Measurements from ENCODE around the gene FAM193B.

FAM193B gene

DNA sequence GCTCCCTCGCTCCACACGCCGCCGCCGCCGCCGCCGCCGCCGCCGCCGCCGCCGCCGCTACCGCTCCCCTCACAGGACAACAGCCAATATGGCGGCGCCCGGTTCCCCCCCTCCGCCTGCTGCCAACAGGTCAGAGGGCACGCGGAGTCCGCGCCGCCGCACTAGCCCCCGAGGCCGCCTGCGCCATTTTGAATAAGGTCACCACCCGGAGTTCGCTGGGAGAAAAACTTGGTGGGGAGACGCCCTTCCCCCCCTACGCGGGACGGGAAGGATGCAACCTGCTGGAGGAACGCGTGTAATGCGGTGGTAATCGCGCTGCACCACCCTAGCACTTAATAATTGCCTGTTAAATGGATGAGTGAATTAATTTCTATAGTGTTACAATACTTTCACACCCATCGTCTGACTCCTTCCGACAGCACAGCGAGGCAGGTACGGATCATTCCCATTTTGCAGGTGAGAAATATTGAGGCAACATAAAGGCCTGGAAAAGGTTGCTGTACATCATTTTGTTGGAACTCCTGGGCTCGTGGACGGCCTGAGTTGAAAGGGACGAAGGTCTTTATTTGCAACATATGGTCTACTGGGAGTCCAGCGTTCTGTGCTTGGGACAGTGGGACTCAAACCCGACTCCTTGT is at the start of gene FAM193B:
Gene FAM193B (minus strand): TSS at position 90 of the 638 bp plus-strand sequence. CDS start 105 bp downstream, outside the sequence.
- DNase-seq: peak; percentile 94

GRCh38 chr5:177604116-177604521 is 49.8 kb upstream of the FAM193B start:
- DNase-seq: no peak

GRCh38 chr5:177603631-177604030 is 49.3 kb upstream of the FAM193B start:
- no peak for DNase-seq

DNA sequence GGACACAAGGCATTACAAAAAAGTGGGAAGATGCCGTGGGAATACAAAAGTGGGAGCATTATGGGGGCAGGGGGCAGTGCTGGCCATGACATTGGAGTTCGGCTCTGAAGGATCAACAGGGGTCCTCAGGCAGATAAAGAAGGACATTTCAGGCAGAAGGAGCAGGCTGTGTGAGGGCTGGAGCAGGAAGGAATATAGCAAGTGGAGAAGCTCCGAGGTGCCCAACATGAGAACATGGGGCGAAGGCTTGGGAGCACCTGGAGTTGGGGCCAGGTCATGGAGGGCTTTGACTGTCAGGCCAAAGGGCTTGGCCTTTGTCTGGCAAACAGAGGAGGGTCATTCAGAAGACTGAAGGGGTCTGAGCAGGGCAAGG is 48.1 kb upstream of the FAM193B start:
- no peak for DNase-seq

GRCh38 chr5:177601577-177602457 is 47.5 kb upstream of the FAM193B start:
- DNase-seq: no peak

DNA sequence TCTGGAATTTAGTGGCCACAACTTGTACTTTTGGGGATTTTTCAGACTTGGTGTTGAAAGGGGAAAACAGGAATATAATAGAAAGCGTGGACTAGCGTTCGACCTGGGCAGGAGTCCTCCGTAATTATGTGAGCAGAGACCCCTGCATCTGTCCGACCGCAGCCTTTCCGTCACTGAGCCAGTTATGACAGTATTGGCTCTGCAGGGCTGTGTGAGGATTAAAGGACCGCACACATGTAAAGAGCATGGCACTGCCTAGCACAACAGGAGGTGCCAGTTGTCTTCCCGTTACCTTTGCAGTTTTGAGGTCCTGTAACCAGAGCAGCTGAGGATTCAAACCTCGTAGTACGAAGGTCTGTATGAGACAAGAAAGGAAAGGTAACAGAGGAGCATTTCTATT is 46.8 kb upstream of the FAM193B start:
- DNase-seq: no peak

DNA sequence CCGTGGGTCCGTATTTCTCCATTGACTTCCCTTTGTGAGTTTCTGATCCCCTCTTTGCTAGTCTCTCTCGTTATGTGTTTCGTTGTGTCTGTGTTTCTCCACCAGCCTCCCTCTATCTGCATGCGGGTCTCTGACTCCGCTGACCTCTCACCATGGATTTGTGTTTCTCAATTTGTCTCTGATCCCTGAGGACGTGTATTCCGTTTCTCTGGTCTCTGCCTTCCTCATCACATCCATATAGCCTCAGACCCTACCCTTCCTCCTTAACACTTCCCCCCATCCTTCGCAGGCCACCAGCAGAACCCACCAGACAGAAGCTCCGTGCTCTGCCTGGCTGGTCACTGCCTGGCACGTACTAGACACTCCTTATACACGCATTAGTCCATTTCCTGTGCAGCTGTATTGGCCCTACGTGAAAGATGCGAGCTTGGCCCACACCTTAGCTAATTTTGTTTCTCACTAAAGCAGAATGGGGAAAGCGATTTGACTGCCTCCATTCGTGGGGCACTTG is 46.2 kb upstream of the FAM193B start:
- no peak for DNase-seq

DNA sequence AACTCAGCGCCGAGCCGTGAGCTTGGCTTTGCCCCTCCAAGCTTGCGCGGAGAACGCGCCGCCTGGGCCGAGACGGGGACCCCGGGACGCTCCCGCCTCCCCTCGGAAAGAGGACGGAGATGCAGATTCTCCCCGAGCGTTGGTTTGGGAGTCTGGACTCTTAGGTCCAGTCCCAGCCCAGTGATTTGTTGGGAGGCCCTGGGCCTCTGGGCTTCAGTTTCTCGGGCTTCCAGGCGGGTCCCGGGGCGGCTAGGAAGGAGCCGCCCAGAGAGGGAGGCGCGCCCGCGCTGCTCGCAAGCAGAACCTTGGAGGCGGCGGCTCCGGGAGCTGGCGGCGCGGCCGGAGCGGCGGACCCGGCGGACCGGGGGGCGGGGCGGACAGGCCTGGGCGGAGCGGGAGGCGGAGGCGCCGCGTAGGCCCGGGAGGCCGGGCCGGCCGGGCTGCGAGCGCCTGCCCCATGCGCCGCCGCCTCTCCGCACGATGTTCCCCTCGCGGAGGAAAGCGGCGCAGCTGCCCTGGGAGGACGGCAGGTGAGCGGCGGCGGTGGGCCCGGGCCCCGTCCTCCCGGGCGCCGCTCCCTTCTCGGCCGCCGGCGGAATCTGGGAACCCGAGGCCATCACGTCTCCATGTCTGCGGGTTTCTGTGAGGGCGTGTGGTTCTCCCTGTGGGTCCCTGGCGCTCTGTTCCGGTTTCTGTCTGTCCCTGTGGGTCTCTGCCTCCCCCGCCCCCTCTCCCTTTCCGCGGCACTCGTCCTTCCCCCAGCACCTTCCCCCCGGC is 45.6 kb upstream of the FAM193B start, which contains the start of gene B4GALT7:
Gene B4GALT7 (plus strand): TSS at position 402 of the 777 bp plus-strand sequence. CDS start 79 bp downstream, at position 481.
- peak; percentile 74 for DNase-seq

- DNase-seq: no peak
Measured at GRCh38 chr5:177598477-177598876, 44.1 kb upstream of the FAM193B start.

- DNase-seq: no peak
Measured at GRCh38 chr5:177596775-177597238, 42.4 kb upstream of the FAM193B start.

GRCh38 chr5:177595991-177596774 is 41.8 kb upstream of the FAM193B start:
- no peak for DNase-seq

DNA sequence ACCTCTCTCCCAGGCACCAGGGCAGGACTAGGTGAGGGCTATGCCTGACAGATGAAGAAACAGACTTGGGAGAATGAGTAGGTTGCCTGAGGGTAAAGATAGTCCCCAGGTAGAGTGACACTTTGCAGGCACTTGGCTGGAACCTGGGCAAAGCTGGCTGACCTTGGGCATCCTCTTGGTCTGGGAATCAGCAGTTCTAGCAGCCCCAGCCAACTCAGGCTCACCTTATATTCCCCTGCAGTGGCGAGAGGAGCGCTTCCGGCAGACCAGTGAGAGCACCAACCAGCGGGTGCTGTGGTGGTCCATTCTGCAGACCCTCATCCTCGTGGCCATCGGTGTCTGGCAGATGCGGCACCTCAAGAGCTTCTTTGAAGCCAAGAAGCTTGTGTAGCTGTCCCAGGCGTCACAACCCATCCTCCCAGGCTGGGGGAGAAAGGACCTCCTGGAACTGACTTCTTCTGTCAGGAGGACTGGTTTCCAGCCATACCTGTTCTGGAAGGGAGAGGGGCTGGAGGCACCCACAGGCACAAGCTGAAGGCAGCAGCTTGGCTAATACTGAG is 40.7 kb upstream of the FAM193B start:
- DNase-seq: no peak

GRCh38 chr5:177594071-177594470 is 39.7 kb upstream of the FAM193B start:
- DNase-seq: no peak

DNA sequence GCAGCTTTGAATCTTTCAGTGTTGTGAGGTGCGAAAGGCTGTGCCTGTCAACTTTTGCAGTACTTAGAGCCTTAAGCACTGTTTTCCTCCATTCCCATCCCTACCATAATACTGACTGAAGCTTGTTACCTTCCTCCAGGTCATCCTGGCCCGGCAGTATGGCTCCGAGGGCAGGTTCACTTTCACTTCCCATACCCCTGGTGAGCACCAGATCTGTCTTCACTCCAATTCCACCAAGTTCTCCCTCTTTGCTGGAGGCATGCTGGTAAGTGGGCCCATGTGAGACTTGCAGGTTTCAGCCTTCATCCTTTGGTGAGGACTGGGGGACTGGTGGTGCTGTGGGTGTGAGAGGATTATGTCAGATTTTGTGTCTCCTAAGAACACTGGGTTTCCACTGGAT is 39.1 kb upstream of the FAM193B start:
- DNase-seq: no peak

- no peak for DNase-seq
Measured at GRCh38 chr5:177592905-177593304, 38.5 kb upstream of the FAM193B start.

GRCh38 chr5:177592010-177592834 is 37.9 kb upstream of the FAM193B start, which contains the start of gene TMED9:
TMED9 (plus strand) TSS chr5:177592203; CDS start chr5:177592215, 12 bp downstream.
- peak; percentile 71 for DNase-seq

GRCh38 chr5:177591690-177592009 is 37.3 kb upstream of the FAM193B start:
- no peak for DNase-seq

DNA sequence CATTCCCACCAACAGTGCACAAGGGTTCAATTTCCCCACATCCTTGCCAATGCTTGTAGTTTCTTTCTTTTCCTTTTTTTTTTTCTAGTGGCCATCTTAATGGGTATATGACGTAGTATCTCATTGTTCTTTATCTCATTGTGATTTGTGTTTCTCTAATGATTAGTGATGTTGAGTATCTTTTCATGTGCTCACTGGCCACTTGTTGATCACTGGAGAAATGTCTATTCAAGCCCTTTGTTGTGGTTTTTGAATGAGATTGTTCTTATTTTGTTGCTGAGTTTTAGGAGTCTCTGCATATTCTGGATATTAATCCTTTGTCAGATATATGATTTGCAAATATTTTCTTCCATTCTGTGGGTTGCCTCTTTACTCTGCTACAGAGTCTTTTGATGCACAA is 36.0 kb upstream of the FAM193B start:
- DNase-seq: no peak

DNA sequence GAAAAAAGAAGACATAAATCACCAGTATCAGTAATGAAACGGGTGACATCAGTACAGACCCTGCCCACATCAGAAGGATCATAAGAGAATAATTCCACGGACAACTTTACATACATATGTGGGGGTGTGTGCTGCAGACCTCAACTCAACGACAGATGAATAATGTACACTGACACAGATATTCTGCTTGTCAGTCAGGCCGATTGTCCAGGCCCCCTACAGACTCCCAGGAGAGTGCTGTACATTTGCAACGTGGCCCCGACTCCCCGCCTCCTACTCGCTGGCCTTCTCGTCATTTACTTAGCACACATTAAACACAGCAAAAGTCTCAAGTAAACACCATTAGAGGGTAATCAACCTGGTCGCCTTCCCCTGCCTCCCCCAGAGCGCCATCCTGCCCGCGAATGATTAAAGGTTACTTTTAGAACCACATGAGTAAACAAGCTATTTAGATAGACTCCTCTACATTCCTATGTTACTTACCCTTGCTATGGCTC is 34.1 kb upstream of the FAM193B start:
- DNase-seq: peak; percentile 8

DNA sequence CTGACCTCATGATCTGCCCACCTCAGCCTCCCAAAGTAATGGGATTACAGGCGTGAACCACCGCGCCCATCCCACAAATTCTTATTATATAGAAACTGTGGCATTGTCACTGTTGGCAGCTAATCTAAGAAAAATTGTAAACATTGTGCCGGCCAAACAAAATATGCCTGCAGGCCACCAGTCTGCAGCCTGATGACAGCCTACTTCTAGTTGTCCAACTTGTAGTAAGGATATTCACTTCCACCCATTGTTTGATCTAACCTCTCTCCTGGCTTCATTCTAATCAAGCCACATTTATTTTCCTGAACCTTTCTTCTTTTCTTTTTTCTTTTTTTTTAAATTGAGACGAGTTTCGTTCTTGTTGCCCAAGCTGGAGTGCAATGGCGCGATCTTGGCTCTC is 24.0 kb upstream of the FAM193B start:
- DNase-seq: no peak

DNA sequence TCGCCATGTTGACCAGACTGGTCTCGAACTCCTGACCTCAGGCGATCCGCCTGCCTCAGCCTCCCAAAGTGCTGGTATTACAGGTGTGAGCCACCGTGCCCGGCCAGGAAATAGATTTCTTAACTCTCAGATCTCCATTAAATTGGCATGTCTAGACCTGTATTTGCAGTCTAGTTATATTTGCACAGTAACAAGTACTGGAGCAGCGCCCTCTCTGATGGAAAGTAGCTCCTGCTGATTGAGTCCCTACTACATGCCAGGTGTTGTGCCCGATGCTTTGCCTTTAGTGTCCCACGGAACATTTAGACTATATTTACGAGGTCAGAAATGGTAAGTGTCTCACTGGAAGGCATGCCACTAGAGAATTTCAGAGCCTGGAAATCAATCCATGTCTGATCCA is 21.8 kb upstream of the FAM193B start:
- DNase-seq: peak; percentile 6

All from COR-L47 (cell line).